GM18505 (cell line): ENCODE data around the gene ARHGEF26.
A peak's percentile ranks its signal among the peaks of the same experiment; 100 is the strongest.
"Not testable (repeated sequence)": the region's sequence is repeated elsewhere in the genome, so short reads cannot be mapped to it uniquely, and the experiment has no call there.

Experiments used
- ATAC-seq: cut with Tn5 transposase; IDR thresholded peaks from one replicate; pipeline ENCODE4 v1.9.1; 2021; ENCODE audit not compliant: unreplicated experiment
- POLR2A ChIP-seq: IDR thresholded peaks from 4 replicates; pipeline ENCODE4 v1.6.1; 2011; ENCODE audit warnings: borderline replicate concordance; ENCODE audit not compliant: insufficient read depth, insufficient read length; ENCODE audit errors: extremely low read depth

Gene ARHGEF26

GRCh38 chr3:154120961-154121700, at the start of gene ARHGEF26:
ARHGEF26 (plus strand) TSS chr3:154121390; CDS start chr3:154121993, 603 bp downstream.
- ATAC-seq: peak; percentile 77

GRCh38 chr3:154074966-154075365, 46.2 kb upstream of the ARHGEF26 start:
- no peak for TF ChIP-seq POLR2A
- no peak for ATAC-seq

More at GRCh38 chr3:154120961-154121700, at the start of gene ARHGEF26:
- TF ChIP-seq POLR2A: no peak

- TF ChIP-seq POLR2A: no peak
- no peak for ATAC-seq
Observed at GRCh38 chr3:154078672-154079071, 42.5 kb upstream of the ARHGEF26 start.

- no peak for TF ChIP-seq POLR2A
Observed at GRCh38 chr3:154081305-154081704, 39.9 kb upstream of the ARHGEF26 start.

GRCh38 chr3:154085071-154085470, 36.1 kb upstream of the ARHGEF26 start:
- no peak for ATAC-seq
- TF ChIP-seq POLR2A: no peak

More at GRCh38 chr3:154081305-154081704, 39.9 kb upstream of the ARHGEF26 start:
- no peak for ATAC-seq

GRCh38 chr3:154085799-154086198, 35.4 kb upstream of the ARHGEF26 start:
- no peak for ATAC-seq
- TF ChIP-seq POLR2A: no peak

GRCh38 chr3:154086286-154086685, 34.9 kb upstream of the ARHGEF26 start:
- ATAC-seq: no peak
- TF ChIP-seq POLR2A: no peak

- not testable (repeated sequence) for ATAC-seq
Observed at GRCh38 chr3:154087756-154088480, 33.3 kb upstream of the ARHGEF26 start.

- TF ChIP-seq POLR2A: no peak
- ATAC-seq: no peak
Observed at GRCh38 chr3:154089421-154090420, 31.5 kb upstream of the ARHGEF26 start.

- no peak for ATAC-seq
- TF ChIP-seq POLR2A: no peak
Observed at GRCh38 chr3:154094051-154094450, 27.1 kb upstream of the ARHGEF26 start.

- no peak for TF ChIP-seq POLR2A
- no peak for ATAC-seq
Observed at GRCh38 chr3:154095832-154096421, 25.3 kb upstream of the ARHGEF26 start.

GRCh38 chr3:154098376-154098775, 22.8 kb upstream of the ARHGEF26 start:
- no peak for TF ChIP-seq POLR2A
- no peak for ATAC-seq

- no peak for ATAC-seq
- no peak for TF ChIP-seq POLR2A
Observed at GRCh38 chr3:154100556-154100955, 20.6 kb upstream of the ARHGEF26 start.
